RWPE2 (cell line): Measurements from ENCODE around the gene CCDC7.
"Not testable (repeated sequence)": the region's sequence is repeated elsewhere in the genome, so short reads cannot be mapped to it uniquely, and the experiment has no call there.

Source experiments
- ATAC-seq: fragments of 200-7000 bp; cut with Tn5 transposase; 3 replicates; pipeline ENCODE4 v1.9.1; 2021; ENCODE audit warnings: low read depth
- DNase-seq: peaks from one replicate; pipeline ENCODE4 v3.0.0-alpha.2; 2020; ENCODE audit warnings: low spot score
- H3K27ac ChIP-seq: fragments of 450-650 bp; 2 replicates; pipeline ENCODE4 v1.5.1; 2017; ENCODE audit warnings: mild to moderate bottlenecking; ENCODE audit not compliant: poor library complexity, severe bottlenecking
- H3K27me3 ChIP-seq: fragments of 250-450 bp; sonication (Bioruptor Pico); 2 replicates; pipeline ENCODE4 v1.5.1; 2021; ENCODE audit warnings: mild to moderate bottlenecking, moderate library complexity; ENCODE audit not compliant: insufficient read depth, poor library complexity, severe bottlenecking
- H3K36me3 ChIP-seq: fragments of 250-450 bp; sonication (Bioruptor Pico); 2 replicates; pipeline ENCODE4 v1.5.1; 2020; ENCODE audit warnings: low read depth, mild to moderate bottlenecking, moderate library complexity
- H3K4me1 ChIP-seq: fragments of 250-450 bp; sonication (Bioruptor Pico); 2 replicates; pipeline ENCODE4 v1.5.1; 2021; ENCODE audit warnings: mild to moderate bottlenecking, moderate library complexity; ENCODE audit not compliant: insufficient read depth, poor library complexity, severe bottlenecking
- H3K4me3 ChIP-seq: fragments of 250-450 bp; sonication (Bioruptor Pico); 2 replicates; pipeline ENCODE4 v1.5.1; 2021; ENCODE audit warnings: mild to moderate bottlenecking, moderate library complexity; ENCODE audit not compliant: severe bottlenecking
- H3K9me3 ChIP-seq: fragments of 250-450 bp; sonication (Bioruptor Pico); 2 replicates; pipeline ENCODE4 v1.5.1; 2021; ENCODE audit warnings: mild to moderate bottlenecking, moderate library complexity; ENCODE audit not compliant: severe bottlenecking
- CTCF ChIP-seq: fragments of 450-650 bp; IDR thresholded peaks from one replicate; pipeline ENCODE4 v1.5.1; 2017; ENCODE audit warnings: mild to moderate bottlenecking, moderate library complexity; ENCODE audit not compliant: poor library complexity, severe bottlenecking

The CCDC7 gene

GRCh38 chr10:32471232-32471631 lies 25.3 kb downstream of the CCDC7 start:
- TF ChIP-seq CTCF, result no peak
- Histone ChIP-seq H3K36me3 (0 out of 2 replicates have a peak, but pooled peaks cover 5% of the 10 kb centered on the region), H3K27me3 (no peaks in the 10 kb centered on the region), H3K4me1 (no peaks in the 10 kb centered on the region), H3K27ac (no peak overlapping the region), H3K9me3 (no peaks in the 10 kb centered on the region), H3K4me3 (no peak overlapping the region)
- ATAC-seq, result no peak
- DNase-seq, result no peak

GRCh38 chr10:32477499-32477898 lies 31.6 kb downstream of the CCDC7 start:
- DNase-seq (no peak), ATAC-seq (no peak)
- no peak for TF ChIP-seq CTCF
- Histone ChIP-seq H3K4me1 (no peaks in the 10 kb centered on the region), H3K36me3 (peaks cover 14% of the 10 kb centered on the region; the same call in 1 of the 2 replicates), H3K9me3 (no peaks in the 10 kb centered on the region), H3K27me3 (no peaks in the 10 kb centered on the region), H3K27ac (no peak overlapping the region), H3K4me3 (no peak overlapping the region)

- TF ChIP-seq CTCF, result no peak
- no peak for ATAC-seq
- H3K27me3 ChIP-seq, result no peaks in the 10 kb centered on the region
- H3K36me3 ChIP-seq, result peaks cover 9% of the 10 kb centered on the region; the same call in 1 of the 2 replicates
- no peak overlapping the region for H3K4me3 ChIP-seq
- H3K27ac ChIP-seq, result no peak overlapping the region
- H3K4me1 ChIP-seq, result no peaks in the 10 kb centered on the region
- DNase-seq, result no peak
- H3K9me3 ChIP-seq, result no peaks in the 10 kb centered on the region
These were observed 35.7 kb downstream of the CCDC7 start for GRCh38 chr10:32481606-32482005.

DNA sequence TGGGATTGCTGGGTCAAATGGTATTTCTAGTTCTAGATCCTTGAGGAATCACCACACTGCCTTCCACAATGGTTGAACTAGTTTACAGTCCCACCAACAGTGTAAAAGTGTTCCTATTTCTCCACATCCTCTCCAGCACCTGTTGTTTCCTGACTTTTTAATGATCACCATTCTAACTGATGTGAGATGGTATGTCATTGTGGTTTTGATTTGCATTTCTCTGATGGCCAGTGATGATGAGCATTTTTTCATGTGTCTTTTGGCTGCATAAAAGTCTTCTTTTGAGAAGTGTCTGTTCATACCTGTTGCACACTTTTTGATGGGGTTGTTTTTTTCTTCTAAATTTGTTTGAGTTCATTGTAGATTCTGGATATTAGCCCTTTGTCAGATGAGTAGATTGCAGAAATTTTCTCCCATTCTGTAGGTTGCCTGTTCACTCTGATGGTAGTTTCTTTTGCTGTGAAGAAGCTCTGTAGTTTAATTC lies 37.1 kb downstream of the CCDC7 start:
- not testable (repeated sequence) for H3K36me3 ChIP-seq, H3K9me3 ChIP-seq, ATAC-seq, DNase-seq, H3K4me3 ChIP-seq, H3K27me3 ChIP-seq, H3K4me1 ChIP-seq, H3K27ac ChIP-seq

- H3K4me3 ChIP-seq, ATAC-seq, H3K27ac ChIP-seq, H3K36me3 ChIP-seq, H3K4me1 ChIP-seq, H3K9me3 ChIP-seq, DNase-seq, H3K27me3 ChIP-seq: not testable (repeated sequence)
These were observed 42.1 kb downstream of the CCDC7 start for GRCh38 chr10:32488038-32488437.

GRCh38 chr10:32489158-32489557 lies 43.2 kb downstream of the CCDC7 start:
- Histone ChIP-seq H3K4me1 (no peaks in the 10 kb centered on the region), H3K27me3 (no peaks in the 10 kb centered on the region), H3K27ac (no peak overlapping the region), H3K9me3 (no peaks in the 10 kb centered on the region), H3K36me3 (no peaks in the 10 kb centered on the region), H3K4me3 (no peak overlapping the region)
- no peak for TF ChIP-seq CTCF
- DNase-seq (no peak), ATAC-seq (no peak)
